NCI-H460 (cell line): ENCODE results near the gene PNMA8C. TPM values are rescaled to one million over a fixed set of nuclear protein-coding genes. Genes with fewer than 3 reads are reported as not detected.
"Not testable (repeated sequence)": the region's sequence is repeated elsewhere in the genome, so short reads cannot be mapped to it uniquely, and the experiment has no call there.

Experiments used
- DNase-seq: peaks from one replicate; pipeline ENCODE4 v3.0.0-alpha.2; 2016; ENCODE audit warnings: low read depth; ENCODE audit errors: extremely low read depth
- total RNA-seq: library from RNA; depleted of rRNA; stranded (reverse); fragments of >200 nt; shearing (Covaris generic); gene quantifications from 2 replicates; pipeline ENCODE4 v1.2.3, GENCODE V29; 2014

PNMA8C gene
- total RNA-seq, 1 experiment from 2014 or later = not detected

DNA sequence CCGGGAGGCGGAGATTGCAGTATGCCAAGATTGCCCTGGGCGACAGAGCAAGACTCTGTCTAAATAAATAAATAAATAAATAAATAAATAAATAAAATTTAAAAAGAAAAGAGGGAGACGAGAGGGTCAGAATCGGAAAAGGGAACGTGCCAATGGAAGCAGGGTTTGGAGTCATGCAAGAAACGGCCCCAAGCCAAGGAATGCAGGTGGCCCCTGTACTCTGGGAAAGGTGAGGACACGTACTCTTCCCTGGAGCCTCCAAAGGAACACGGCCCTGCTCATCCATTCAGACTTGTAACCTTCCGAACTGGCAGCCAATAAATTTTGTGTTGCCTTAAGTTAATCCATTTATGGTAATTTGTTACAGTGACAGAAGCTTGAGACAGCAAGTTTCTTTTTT, 19.9 kb upstream of the PNMA8C start:
- DNase-seq = no peak

DNA sequence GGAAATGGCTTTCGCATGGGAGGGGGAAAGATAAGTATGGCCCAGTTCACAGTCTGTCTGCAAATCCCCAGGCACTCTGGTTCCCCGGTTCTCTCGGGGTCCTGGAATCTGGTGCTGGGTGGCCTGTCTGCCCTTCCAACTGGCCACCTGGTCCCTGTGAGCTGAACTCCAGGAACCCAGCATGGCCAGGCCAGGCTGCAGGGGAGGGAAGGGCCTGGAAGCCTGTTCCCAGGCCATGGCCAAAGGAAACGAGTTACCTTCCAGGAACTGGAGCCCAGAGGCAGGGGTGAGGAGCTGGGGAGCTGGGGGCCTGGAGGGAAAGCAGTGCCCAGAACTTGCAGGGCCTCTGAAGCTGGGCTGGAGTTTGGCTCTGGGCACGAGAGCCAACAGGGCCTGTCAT, 19.1 kb upstream of the PNMA8C start:
- no peak for DNase-seq

DNA sequence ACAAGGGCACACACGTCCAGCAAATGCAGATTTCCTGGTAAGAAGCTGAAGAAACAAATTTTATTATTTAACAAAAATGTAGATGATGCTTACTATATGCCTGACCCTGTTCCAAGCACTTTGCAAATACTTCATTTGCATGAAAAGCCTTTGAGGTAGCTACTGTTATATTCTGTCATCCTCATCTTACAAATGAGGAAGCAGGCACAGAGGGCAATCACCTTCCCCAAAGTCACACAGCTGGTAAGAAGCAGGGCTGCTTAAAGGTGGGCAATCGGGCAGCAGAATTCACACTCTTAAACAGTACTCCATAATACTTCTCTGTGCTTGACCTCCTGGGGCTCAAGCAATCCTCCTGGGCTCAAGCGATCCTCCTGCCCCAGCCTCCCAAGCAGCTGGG, 18.3 kb upstream of the PNMA8C start:
- no peak for DNase-seq

DNA sequence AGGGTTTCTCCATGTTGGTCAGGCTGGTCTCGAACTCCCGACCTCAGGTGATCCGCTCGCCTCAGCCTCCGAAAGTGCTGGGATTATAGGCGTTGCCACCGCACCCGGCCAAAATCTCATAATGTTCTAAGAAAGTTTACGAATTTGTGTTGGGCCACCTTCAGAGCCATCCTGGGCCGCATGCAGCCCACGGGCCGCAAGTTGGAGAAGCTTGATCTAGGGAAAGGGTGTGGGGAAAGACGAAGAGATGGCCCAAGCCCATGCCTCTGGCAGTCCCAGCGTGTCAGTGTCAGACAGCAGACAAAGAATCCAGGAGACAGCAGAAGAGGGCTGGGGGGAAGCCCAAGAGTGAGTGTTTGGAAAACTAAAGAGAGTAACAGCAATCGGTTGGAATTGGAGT, 17.3 kb upstream of the PNMA8C start:
- no peak for DNase-seq

DNA sequence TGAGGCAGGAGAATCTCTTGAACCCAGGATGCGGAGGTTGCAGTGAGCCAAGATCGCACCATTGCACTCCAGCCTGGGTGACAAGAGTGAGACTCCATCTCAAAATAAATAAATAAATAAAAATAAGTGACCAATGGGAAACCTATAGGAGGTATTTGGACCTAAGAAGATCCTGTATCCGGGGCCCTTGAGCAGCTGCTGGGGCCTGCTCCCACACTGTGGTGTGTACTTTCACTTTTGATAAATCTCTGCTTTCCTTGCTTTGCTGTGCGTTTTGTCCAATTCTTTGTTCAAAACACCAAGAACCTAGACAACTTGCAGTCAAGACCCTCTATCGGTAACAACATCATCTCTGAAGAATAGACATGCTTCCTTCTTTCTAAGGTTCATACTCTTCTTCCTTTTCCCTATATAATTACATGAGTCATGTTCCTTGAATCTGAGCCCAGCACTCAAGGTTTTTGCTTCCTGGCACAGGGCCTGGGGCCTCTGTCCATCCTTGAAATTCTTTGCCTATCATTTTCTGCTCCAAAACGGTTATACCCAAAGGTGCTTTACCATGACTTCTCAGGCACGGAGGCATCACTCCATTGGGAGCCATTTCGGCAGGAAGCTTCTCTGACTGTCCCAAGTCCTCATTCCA, 14.2 kb upstream of the PNMA8C start:
- DNase-seq = no peak

DNA sequence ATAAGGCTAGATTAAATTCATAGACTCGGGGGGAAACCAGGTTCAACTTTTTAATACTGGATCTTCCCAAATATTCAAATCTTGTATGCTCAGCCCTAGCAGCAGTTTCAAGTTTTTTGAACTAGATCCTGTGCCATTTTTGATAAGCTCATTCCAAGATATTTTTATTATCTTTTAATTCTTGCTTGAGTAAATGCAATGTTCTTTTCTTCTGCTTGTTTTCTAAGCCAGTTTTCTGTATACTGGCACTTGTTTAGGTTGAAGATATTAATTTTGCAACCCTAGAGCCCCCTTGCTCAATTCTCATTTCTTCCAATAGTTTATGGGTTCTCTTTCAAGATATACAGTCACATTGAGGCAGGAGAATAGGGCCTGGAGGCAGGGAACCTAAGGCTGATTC, 13.1 kb upstream of the PNMA8C start:
- no peak for DNase-seq

DNA sequence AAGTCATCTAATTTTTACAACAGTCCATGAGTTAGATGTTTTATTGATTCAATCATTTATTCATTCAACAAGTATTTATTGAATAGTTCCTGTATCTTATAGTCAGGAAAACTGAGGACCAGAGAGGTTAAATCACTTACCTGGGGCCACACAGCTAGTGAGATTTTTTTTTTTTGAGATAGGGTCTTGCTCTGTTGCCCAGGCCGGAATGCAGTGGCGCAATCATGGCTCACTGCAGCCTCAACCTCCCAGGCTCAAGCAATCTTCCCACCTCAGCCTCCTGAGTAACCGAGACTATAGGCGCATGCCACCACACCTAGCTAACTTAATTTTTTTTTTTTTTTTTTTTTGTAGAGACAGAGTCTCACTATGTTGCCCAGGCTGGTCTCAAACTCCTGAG, 7.0 kb upstream of the PNMA8C start:
- not testable (repeated sequence) for DNase-seq

DNA sequence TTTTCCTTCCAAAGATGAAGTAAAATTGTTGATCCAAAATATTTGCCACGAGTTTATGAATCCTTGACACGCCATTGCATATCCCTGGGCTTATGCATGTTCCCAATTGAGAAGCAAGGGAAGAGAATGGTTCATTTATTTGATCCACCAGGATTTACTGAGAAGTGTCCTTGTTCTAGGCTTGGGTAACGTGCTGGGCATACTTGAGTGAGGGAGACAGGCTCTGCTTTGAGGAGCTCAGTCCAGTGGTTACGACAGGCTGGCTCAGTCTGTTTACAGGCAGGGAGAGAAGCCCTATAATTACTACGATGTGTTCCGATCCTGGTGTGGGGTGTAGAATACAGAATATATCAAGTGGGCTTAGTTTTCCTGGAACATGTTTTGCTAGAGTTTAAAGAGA, 6.3 kb upstream of the PNMA8C start:
- DNase-seq = no peak

DNA sequence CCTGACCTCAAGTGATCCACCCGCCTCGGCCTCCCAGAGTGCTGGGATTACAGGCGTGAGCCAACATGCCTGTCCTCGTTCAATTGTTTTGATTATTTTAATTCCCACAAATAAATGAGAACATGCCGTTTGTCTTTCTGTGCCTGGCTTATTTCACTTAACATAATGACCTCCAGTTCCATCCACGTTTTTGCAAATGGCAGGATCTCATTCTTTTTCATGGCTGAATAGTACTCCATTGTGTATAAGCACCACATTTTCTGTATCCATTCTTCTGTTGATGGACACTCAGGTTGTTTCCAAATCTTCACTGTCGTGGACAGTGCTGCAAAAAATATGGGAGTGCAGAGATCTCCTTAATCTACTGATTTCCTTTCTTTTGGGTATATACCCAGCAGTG, 4.7 kb upstream of the PNMA8C start:
- DNase-seq = not testable (repeated sequence)

DNA sequence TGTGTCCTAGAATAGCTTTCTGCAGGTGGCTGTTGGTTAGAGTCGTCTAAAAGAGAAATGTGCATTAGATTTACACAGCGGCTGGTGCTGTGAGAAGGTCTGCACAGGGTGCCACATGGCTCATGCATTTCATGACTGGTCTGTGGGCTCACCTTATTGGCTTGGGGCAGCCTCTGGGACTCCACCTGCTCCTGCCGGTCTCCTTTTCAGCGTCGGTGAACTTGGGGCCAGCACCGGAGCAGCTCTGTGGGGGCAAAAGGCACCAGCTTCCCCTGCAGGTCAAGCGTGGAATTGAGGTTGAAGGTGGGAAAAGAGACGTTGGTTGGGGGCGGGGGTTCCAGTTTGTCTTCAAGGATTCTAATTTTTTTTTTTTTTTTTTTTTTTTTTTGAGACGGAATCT, 3.1 kb upstream of the PNMA8C start:
- DNase-seq = no peak

DNA sequence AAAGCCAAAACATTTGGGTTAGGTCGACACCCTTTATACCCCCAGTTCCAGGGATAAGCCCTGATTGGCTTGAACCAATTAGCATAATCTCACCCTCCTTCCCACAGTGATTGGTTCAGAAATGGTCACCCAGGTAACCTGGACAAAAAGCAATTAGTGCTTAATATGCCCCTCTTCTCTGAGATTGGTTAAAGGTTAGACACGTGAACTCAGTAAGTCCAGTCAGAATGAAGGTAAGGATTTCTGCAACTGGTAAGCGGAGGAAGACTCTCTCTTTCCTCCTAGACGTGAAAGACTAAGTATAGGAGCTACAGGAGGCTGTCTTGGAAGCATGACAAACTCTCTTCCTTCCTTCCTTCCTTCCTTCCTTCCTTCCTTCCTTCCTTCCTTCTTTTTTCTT, 1.3 kb upstream of the PNMA8C start:
- DNase-seq = no peak

DNA sequence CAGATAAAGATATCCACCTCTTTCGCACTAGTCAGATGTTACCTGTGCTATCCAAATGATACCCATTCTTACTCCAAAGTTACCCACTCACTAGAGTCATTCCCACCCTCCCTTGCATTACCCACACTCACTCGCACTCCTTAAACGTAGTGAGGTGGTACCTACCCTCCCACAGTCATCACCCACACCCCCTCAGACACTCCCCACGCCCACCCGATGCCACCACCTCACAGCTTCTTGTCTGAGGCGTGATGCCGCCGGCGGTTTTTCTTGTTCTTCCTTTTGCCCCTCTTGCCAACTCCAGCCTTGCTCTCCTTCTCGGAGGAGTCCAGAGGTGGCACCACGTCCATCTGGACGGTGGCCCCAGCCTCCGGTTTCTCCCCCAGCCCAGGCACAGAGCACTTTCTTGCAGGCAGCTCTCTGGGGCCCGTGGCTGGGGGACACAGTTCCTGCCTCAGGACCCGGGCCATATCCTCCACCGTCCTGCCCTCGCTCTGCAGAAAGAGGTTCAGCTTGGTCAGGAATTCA, 1.2 kb downstream of the PNMA8C start:
- DNase-seq = no peak

DNA sequence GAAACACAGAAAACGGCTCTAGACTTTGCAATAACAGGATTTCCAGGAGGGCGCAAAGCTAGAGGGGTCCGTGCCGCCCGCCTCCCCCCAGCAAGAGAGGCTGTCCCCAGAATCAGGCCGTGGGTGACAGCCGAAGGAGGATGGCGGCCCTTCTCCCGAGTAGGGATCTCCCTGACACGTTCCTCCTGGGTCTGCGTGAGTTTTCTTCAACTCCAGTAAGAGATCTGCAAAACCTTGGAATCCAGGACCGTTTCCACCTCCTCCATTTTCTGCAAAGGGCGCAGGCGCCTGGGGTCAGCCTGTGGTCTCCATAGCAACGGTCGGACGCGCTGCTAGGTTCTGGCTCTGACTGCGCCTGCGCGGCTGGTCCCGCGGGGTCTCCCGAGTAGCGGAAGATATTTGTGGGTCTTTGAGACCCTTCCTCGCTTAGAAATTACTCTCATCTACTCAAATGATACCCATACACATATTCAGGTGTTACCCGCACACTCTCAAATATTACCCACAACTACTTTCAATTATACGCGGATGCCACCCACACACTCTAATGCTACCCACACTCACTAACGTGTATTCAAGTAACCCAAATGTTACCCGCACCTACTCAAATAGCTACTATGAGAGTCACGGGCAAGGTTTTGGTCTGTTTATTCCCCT, 2.1 kb downstream of the PNMA8C start:
- DNase-seq = peak; percentile 65

DNA sequence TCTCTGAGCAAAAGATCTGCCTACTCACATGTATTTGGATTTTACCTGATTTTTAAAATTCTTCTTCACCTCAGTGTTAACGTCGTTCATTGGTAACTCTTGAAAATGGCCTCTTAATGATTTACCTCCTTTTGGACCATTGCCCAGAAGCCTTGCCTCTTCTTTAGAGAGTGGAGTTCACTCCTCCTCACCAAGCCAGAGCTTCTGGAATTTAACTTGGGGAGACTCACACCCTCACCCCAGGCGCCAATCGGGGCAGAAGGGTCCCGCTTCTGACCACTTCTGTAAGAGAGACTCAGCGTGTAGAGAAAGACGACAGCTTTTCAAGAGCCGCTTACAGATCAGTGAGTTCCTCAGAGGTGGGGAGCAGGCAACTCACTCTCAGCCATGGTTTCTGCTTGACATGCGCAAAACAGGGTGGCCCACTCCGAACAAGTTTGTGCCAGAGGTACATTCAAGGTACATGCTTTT, 2.7 kb downstream of the PNMA8C start:
- DNase-seq = no peak

DNA sequence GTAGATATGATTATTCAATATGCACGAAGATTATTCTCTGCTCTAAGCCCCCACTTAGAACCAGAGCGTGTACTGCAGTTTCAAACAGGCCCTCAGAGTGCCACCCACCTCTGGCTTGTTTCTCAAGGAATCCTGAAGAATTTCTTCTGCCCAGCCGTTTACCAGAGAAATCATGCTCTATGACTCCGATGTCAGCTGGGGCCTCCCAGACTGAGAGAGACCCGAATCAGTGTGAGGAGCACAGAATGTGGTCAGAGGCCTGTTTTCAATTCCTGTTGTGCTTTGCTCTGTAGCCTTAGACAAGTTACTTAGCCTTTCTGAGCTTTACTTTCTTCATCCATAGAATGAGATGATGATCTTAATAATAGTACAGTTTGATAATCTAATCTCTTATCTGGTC, 5.5 kb downstream of the PNMA8C start:
- no peak for DNase-seq

DNA sequence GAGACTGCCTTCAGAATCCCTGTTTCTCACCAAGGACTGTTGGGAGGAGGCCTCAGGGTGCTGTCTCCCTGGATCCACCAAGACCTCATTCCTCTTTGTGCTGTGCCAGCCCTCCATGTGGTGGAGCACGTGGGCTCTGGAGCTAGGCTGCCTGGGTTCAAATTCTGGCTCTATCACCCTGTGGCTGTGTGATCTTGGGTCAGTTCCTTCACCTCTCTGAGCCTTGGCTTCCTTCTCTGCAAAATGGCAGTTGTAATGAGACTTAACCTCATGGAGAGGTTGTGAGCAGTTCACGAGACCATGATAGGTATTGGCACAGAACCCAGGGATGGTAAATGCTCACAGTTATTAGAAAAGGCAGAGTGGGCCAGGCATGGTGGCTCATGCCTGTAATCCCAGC, 6.4 kb downstream of the PNMA8C start:
- DNase-seq = no peak

DNA sequence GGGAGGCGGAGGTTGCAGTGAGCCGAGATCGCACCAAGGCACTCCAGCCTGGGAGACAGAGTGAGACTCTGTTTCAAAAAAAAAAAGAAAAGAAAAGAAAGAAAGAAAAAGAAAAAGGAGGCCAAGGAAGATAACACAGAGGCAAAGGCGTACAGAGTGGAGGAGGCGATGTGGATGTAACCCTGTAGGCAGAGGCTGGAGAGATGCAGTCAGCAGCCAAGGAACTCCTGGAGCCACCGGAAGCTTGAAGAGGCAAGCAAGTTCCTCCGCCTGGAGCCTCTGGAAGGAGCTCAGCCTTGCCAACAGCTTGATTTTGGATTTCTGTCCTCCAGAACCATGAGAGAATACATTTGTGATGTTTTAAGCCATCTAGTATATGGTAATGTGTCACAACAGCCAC, 8.7 kb downstream of the PNMA8C start:
- DNase-seq = no peak

DNA sequence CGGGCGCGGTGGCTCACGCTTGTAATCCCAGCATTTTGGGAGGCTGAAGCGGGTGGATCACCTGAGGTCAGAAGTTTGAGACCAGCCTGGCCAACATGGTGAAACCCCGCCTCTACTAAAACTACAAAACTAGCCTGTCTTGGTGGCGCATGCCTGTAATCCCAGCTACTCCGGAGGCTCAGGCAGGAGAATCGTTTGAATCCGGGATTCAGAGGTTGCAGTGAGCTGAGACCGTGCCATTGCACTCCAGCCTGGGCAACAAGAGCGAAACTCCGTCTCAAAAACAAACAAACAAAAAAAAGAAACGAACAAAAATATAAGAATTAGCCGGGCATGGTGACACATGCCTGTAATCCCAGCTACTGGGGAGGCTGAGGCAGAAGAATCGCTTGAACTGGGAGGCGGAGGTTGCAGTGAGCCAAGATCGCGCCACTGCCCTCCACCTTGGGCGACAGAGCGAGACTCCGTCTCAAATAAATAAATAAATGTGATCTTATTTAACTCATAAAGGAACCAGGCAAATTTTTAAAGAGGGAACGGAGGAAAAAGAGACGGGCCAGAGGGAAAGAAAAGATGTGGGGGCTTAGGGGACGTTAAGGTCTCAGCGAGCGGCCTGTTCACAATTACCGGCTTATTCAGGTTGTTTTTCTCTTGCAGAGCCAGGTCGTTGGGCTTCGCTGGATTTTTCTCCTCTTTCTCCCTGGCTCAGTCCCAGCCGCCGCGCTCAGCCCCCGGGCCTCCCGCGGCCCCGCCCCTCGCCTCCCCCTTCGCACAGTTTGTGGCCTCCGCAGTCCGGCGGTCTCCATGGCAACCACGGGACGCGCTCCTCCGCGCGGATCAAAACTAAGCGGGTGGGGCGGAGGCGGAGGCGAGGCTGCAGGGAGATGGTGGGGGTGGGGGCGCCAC, 12.7 kb downstream of the PNMA8C start:
- peak; percentile 36 for DNase-seq

DNA sequence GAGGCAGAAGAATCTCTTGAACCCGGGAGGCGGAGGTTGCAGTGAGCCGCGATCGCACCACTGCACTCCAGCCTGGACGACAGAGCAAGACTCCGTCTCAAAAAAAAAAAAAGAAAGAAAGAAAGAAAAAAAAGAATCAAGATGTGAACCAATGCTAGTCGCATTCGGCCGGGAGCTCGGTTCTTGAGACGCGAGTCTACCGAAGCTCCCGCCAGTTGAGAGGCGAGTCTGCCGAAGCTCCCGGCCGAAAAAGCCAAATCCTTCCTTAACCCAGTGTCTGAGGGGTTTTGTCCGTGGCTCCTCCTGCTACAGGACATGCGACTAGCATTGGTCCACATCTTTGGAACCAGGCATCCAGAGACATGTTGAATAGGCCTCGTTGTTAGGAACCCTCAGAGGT, 13.8 kb downstream of the PNMA8C start:
- DNase-seq = not testable (repeated sequence)

DNA sequence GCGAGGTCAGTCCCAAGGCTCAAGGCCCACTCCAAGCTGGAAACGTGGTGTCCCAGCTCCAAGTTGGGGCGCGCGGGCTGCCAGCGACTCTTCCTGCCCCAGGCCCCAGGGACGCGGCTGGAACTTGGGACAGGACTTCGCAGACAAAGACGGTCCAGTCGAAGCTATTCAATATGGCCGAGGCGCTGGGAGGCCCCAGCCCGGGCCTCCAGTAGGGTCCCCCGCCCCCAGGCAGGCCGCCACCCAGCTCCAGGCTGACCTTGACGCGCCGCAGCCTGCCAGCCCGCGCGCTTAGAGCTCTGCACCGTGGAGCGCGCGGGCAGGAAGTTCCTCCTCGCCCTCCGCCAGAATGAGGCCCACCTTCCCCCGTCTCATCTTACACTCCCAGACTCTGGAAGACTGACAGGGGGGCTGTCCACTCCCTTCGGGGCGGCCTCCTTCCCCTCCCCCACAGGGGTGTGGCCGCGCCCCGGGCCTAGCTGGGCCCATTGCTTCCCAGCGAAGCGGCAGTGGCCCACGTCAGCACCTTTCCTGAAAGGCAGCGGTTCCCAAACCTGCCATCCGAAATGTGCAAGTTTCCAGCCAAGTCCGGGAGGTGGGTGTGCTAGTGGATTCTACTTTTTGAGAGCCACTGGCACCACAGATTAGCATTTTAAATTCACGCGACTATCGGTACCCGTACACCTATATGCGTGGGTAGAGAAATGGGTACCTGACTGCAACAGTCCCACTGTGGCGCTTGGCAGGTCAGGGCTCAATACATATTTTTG, 15.3 kb downstream of the PNMA8C start, which contains the start of gene CCDC8:
TSS of gene CCDC8 (minus strand) at position 303 of the 770 bp plus-strand sequence. CDS start 754 bp downstream, outside the sequence.
- no peak for DNase-seq
